HG03575 (cell line): ENCODE results near the gene MTUS2.

ENCODE experiments used
- ATAC-seq: cut with Tn5 transposase; IDR thresholded peaks from one replicate; pipeline ENCODE4 v1.9.1; 2021; ENCODE audit not compliant: unreplicated experiment, insufficient number of reproducible peaks, low FRiP score; ENCODE audit errors: extremely low read depth

MTUS2 gene

GRCh38 chr13:29498426-29499040 is 678.4 kb downstream of the MTUS2 start:
- ATAC-seq = no peak

GRCh38 chr13:29499506-29500165 is 679.5 kb downstream of the MTUS2 start:
- ATAC-seq = no peak

GRCh38 chr13:29500386-29500785 is 680.2 kb downstream of the MTUS2 start:
- no peak for ATAC-seq

GRCh38 chr13:29501674-29502073 is 681.5 kb downstream of the MTUS2 start:
- no peak for ATAC-seq

- no peak for ATAC-seq
Observed at GRCh38 chr13:29502391-29503008, 682.4 kb downstream of the MTUS2 start.

- no peak for ATAC-seq
Observed at GRCh38 chr13:29503041-29503837, 683.1 kb downstream of the MTUS2 start.

- no peak for ATAC-seq
Observed at GRCh38 chr13:29504691-29505090, 684.6 kb downstream of the MTUS2 start.

GRCh38 chr13:29505511-29505910 is 685.4 kb downstream of the MTUS2 start:
- ATAC-seq = no peak

- no peak for ATAC-seq
Observed at GRCh38 chr13:29505950-29506349, 685.8 kb downstream of the MTUS2 start.

- ATAC-seq = no peak
Observed at GRCh38 chr13:29507356-29507755, 687.2 kb downstream of the MTUS2 start.

- no peak for ATAC-seq
Observed at GRCh38 chr13:29508130-29508875, 688.2 kb downstream of the MTUS2 start.

- no peak for ATAC-seq
Observed at GRCh38 chr13:29508876-29509252, 688.7 kb downstream of the MTUS2 start.

GRCh38 chr13:29509999-29510589 is 690.0 kb downstream of the MTUS2 start:
- ATAC-seq = no peak

GRCh38 chr13:29510651-29511084 is 690.5 kb downstream of the MTUS2 start:
- ATAC-seq = no peak

GRCh38 chr13:29511106-29511796 is 691.1 kb downstream of the MTUS2 start:
- ATAC-seq = no peak

GRCh38 chr13:29511980-29512379 is 691.8 kb downstream of the MTUS2 start:
- no peak for ATAC-seq

- ATAC-seq = no peak
Observed at GRCh38 chr13:29513002-29513980, 693.2 kb downstream of the MTUS2 start.
